GM19468 (cell line): Measurements from ENCODE around the gene TBCCD1.
"Not testable (repeated sequence)": the region's sequence is repeated elsewhere in the genome, so short reads cannot be mapped to it uniquely, and the experiment has no call there.

ENCODE experiments used
- ATAC-seq: cut with Tn5 transposase; IDR thresholded peaks from one replicate; pipeline ENCODE4 v1.9.1; 2021; ENCODE audit warnings: mild to moderate bottlenecking, moderate library complexity, moderate number of reproducible peaks; ENCODE audit not compliant: unreplicated experiment; ENCODE audit errors: extremely low read depth

Gene TBCCD1

DNA sequence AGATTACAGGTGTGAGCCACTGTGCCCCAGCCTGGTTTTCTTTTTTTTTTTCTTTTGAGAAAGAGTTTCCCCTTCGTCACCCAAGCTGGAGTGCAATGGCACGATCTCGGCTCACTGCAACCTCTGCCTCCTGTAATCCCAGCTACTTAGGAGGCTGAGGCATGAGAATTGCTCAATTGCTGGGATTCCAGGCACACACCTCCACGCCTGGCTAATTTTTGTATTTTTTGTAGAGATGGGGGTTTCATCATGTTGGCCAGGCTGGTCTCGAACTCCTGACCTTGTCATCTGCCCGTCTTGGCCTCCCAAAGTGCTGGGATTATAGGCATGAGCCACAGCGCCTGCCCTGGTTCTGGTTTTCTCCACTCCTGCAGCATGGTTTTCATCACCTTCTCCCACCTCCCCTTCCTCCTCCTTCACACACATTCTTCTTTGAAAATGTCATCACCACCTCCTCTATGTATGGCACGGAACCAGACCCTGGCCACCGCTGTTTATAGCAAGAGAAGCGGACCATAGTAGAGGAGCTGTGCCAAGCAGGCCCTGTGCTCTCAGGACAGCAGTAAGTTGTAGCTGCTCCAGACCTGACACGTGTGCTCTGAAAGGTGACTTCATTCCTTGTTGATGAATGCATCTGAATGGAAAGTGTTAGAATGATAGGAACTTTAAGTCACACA, 31.1 kb upstream of the TBCCD1 start:
- no peak for ATAC-seq

DNA sequence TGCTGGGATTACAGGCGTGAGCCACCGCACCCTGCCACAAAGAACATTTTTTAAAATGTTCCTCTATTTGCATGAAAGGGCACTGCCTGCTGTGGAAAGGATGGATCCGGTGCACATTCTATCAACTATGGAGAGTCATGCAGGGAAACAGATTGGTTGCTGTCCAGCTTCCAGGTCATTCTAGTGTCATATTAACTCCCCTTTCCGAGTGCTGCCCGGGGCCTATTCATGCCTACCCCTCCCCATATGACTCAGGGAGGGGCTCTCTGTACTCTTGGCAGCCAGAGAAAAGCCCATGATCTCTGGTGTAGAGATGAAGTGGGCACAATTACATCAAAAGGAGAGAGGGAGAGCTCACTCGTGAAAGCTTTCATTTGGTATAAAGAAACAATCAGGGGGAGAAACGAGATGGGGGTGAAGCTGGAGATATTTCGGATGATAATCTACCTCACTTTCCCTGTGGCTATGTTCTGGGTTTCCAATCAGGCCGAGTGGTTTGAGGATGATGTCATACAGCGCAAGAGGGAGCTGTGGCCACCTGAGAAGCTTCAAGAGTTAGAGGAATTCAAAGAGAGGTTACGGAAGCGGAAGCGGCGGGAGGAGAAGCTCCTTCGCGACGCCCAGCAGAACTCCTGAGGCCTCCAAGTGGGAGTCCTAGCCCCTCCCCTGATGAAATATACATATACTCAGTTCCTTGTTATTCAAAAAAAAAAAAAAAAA, 29.6 kb upstream of the TBCCD1 start:
- ATAC-seq: no peak

DNA sequence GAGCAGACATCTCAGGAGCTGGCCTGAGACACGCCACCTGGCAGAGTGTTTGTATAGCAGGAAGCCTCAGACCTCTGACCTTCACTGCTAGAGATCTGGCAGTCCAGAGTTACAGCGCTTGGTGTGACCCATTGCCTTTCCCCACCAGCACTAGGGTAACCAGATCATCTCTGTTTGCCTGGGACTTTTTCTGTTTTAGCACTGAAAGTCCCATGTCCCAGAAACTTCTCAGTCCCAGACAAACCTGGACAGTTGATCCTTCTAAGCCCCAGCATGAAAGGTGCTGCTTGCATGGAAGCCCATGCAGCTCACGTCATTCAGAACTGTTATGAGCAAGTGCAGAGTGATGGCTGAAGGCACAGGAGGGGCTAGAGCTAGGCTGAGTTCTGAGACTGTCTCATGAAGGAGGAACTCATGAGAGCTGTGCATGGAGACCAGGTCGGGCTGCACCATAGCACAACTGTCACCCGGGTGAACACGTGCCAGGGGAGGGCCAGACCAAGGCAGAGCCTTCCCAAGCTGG, 27.5 kb upstream of the TBCCD1 start:
- ATAC-seq: no peak

DNA sequence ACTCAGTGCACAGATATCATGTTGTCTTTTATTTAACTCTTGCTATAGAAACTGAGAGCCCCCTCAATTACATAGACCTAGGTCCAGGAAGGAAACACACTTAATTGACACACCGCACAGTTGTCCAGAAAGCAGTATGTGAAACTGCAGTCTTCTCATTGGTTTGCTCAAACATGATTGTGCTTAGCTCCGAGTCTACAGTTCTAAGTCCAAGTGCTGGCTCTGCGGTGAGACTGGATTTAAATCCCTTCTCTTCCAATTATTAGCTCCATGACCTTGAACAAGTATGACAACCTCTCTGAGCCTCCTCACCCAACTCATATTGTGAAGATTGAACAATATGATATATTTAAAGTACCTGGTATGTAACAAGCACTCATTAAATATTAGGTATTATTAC, 26.7 kb upstream of the TBCCD1 start:
- no peak for ATAC-seq

DNA sequence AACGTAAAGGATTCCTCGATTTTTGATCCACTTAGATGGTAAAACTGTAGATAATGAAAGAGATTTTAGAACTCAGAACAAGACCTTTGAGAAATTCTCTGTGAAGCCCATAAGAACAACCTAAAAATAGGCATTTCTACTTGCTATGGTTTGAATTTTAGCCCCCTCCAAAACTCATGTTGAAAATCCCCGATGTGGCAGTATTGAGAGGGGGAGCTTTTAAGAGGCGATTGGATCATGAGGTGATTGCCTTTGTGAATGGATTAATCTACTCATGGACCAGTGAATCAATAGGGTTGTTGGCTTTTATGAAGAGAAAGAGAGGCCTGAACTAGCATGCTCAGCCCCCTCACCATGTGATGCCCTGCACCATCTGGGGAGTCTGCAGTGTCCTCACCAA, 25.5 kb upstream of the TBCCD1 start:
- no peak for ATAC-seq

DNA sequence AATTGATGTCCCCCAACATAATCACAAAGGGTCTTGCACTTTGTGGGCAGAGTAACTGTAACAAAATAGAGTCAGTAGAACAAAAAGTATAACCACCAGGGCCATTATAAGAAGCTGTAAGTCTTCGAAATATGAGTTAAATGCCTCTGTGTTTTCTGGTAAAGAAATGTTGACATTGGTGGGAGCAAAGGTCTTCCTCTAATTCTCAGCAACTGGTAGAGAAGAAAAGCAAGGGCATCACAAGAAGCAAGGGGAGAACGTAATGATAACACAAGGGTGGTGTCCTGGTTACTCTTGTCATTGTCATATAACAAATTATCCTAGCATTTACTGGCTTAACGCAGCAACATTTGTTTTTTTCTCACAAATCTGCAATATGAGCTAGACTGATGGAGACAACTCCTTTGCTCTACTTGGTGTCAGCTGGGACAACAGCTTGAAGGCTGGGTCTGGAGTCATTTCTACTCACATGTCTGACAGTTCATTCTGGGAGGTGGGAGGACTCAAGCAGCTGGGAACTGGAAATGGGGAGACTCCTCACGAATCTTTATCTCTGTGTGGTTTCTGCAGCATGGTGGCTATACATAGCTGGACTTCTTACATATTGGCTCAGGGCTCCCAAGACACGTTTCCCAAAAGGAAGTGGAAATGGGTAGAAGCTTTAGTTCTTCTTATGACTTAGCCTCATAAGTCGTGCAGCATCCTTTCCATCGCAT, 23.6 kb upstream of the TBCCD1 start:
- ATAC-seq: no peak

DNA sequence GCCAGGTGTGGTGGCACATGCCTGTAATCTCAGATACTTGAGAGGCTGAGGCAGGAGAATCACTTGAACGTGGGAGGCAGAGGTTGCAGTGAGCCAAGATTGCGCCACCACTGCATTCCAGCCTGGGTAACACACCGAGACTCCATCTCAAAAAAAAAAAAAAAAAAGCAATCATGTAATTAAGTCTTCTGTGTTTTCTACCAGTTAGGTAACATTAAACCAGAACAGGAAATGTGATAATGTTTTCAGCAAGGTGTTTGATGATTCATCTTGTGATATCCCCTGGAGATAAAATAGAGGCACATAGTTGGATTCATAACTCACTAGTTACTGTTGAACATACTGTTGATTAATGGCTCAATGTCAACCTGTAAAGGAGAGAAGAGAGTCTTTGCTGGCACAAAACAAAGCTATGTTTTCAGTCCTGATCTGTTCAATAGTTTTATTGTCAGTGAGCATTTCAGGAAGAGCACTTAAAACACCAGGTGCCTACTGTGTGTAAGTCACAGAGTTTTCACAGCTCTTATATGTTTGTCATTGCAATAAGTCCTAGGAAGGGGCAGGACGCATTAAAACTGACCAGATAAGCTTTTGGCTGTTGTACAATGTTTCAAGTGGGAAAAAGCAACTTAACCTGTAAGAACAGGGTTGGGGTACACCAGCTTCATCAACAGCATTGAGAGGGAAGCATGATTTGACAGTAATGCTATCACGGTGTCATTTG, 22.9 kb upstream of the TBCCD1 start:
- ATAC-seq: no peak

DNA sequence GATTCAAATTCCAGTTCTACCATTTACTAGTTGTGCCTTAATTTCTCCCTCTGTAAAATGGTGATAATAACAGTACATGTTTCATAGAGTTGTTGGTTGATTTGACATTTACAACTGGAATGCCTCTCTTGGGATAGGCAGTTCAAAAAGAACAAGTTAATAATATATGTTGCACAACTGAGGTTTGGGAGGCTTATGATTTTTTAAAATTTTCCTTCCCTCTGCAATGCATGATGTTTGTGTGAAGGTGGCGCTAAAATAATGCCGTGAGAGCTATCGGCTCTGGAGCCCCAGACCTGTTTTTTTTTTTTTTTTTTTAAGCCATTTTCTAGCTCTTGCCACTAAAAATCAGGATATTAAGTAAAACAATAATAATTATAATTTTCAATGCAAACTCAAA, 22.0 kb upstream of the TBCCD1 start:
- no peak for ATAC-seq

DNA sequence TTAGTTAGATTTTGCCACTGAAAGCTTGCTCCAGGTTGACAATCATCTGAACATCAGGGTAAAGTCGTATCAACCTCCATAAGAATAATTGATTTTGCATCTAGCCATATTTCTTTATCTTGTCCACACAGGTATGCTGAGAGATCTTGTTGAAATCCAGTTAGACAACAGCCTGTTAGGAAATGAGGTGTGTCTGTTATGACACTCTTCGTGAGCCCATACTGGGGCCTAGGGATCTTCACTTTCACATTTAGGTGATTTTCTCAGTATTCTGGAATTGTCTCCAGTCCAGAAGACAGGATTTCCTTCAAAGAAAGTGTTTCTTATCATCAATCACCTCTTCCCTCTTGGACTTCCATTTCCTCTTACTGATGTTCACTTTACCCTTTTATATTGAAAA, 21.5 kb upstream of the TBCCD1 start:
- no peak for ATAC-seq

DNA sequence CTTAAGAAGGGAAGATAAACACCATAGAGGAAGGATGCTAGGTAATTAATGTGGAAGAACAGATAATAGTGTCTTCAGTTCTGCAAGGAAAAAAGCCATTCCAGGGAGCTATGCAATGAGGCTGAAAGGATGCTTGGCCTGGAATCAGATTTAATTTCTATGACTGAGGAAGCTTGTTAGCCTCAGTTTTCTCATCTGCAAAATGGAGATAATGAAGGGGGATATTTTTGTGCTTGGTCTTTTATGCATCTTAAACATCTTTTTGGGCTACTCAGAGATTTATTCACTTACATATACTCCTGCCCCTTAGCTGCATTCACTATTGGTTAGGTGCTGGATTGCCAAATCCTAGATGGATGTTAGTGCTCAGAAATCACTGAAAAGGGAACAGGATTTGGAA, 20.0 kb upstream of the TBCCD1 start:
- ATAC-seq: no peak

DNA sequence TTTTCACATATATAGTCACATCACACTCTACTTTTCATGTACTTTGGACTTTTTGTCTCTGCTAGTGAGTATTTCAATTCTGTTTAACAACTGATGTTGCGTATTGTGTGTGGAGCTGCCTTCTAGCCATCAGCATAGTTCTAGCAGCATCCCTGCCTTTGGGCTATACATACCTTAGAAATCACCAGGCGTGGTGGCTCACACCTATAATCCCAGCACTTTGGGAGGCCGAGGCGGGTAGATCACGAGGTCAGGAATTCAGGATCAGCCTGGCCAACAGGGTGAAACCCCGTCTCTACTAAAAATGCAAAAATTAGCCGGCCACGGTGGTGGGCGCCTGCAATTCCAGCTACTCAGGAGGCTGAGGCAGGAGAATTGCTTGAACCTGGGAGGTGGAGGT, 19.1 kb upstream of the TBCCD1 start:
- not testable (repeated sequence) for ATAC-seq

DNA sequence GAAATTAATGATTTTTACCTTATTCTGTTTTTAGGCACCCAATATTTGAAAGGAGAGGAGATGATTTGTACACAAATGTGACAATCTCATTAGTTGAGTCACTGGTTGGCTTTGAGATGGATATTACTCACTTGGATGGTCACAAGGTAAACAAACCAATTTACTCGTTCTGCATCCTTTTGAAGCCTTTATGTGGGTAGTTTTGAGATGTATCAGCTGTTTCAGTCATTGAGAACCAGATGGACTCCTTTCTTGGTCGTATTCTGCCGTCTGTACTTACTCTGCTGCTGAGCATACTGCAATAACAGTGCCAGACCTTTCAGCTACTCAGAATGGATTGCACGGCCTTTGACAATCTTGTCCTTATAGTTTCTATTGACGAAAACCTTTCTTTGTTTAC, 16.7 kb upstream of the TBCCD1 start:
- no peak for ATAC-seq

DNA sequence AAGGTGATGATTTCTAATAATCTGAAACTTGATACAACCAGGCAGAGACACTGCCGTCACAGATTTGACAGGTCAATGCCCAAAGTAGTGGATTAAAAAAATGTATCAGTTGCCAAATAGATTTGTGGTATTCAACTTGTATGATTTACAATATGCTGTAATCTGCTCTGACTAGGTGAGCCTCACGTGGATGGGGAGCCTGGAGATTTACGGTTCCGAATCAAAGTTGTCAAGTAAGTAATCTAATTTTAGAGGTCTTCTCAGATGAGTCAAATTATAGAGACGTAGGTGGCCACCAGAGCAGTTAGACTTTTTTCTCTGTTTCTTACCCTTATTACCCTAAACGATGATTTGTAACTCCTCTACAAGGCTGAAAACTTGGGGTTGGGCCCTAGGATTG, 15.4 kb upstream of the TBCCD1 start:
- no peak for ATAC-seq

DNA sequence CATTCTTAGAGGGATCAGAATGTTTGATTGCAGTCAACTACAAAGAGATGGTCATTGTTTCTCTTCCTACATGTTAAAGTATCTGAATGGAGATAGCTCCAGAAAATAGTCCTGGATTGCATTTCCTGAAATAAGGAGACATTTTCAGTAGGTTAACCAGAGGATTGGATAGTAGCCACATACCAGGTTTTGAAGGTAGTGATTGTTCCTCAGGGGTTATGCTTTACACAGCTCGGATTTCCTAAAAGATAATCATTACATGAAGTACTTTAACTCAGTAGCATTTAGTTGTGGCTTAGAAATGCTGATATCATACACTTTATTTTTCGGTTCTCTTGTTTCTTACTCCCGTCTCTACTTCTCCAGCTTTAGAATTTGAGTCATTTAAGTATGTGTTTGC, 13.6 kb upstream of the TBCCD1 start:
- ATAC-seq: no peak

DNA sequence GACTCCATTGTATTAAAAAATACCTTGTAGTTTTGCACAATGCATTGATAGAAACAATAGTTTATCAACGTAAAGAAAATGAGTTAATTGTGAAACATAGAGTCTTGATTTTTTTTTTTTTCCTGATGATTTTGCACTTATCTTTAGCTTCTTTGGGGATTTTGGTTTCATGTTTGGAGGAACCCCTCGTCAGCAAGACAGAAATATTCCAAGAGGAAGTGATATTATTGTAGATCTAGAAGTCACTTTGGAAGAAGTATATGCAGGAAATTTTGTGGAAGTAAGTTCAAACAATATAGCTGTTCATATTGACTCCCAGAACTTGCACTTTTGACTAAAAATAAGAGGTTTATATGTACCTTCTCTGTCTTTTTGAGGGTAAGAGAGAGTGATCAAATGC, 10.4 kb upstream of the TBCCD1 start:
- ATAC-seq: no peak

DNA sequence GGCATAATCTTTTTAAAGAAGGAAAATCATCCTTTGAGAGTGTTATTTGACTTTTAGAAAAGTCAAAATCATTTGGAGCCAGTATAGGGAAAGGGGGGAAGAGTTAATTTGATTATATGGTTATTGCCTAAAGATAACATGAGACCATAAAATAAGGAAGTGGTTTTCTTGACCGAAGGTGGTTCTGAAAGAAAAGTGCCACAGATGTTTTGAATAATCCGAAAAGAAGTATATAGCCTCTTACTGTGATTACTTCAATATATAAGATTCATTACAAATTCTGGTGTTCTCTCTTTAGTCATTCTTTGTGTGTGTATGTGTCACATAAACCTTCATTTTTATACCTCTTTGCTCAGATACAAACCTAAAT, 4.5 kb upstream of the TBCCD1 start:
- ATAC-seq: no peak

DNA sequence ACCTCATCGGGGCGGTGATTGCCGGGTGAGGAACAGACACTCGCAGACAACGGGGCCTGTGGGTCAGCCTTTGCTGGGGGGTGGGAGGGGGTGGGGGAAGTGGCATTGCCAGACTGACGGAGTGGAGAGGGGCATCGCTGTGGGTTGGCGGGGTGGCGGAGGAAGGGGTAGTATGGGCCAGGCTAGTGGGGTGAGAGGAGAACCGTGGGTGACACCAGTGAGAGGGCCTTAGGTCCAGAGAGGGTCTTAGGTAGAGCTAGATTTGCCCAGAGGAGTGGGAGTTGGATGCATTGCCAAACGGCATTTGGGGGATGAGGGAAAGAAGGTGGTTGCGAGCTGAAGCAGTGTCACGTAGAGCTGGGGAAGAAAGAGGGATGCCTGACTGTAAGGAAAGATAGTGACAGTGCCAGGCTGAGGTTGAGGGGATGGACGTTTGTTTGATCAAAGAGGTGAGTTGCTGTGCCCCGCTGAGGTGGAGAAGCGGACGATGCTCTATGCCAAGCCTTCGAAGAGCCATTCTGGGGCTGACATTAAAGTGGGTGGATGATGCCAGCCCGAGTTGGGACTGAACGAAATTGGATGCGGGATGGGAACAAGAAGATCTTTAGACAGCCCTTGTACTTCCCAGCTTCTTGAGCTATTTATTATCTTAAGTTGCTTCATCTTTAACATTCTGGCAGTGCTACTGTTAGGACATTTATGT, 4.0 kb upstream of the TBCCD1 start:
- no peak for ATAC-seq

DNA sequence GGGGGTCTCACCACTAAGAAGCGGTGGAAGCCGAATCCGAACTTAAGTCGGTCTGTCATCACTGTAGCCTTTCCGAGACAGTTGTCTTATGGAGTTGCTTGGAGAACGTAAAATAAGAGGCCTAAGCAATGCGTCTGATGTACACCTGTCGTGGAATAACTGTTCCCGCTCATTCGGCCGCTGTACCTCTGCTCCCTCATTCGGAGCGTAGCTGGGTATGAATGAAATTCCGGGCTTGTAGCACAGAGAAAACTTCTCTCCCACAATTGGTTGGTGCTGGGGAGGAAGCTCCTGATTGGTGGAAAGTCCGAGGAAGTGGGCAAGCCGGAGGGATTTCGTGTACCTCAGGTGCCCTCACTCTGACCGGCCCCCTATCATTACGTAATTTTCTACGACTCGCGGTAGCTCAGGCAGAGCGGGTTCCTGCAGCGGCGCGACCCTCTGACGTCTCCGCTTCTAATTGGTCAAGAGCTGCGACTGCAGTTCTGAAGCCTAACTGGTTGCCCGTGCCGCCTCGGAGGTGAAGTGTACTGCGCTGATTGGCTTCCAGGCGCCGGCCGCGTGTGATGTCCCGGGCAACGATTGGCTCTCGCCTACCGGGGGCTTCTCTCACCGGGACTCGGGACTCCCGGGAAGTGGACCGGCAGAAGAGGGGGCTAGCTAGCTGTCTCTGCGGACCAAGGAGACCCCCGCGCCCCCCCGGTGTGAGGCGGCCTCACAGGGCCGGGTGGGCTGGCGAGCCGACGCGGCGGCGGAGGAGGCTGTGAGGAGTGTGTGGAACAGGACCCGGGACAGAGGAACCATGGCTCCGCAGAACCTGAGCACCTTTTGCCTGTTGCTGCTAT, 3.2 kb upstream of the TBCCD1 start, which contains the start of gene DNAJB11:
TSS of gene DNAJB11 (plus strand) at position 625 of the 845 bp plus-strand sequence. CDS start at position 803, 178 bp downstream.
- peak; percentile 79 for ATAC-seq

DNA sequence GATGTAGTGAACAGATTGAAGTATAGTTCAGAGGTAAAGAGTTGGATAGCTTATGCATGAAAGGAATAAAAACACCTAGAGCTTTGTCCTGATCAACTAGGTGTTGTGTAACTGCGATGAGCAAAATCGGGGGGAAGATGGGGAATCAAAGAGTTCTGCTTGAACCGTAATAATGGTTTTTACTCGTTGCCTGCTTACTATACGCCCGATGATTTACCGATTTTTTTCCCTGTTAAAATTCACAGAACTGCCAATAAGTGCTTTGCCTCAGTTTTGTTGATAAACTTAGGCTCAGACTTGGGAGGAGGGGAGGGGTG, 2.6 kb upstream of the TBCCD1 start:
- ATAC-seq: no peak
